Hepatocyte (in vitro differentiated cells): Measurements from ENCODE around the gene BCL11A.

Source experiments
- CTCF ChIP-seq: fragments of 200-600 bp; sonication (generic); IDR thresholded peaks from 2 replicates; pipeline ENCODE4 v1.5.1; 2016; ENCODE audit warnings: antibody characterized with exemption, mild to moderate bottlenecking; ENCODE audit not compliant: poor library complexity
- EZH2 ChIP-seq: fragments of 200-600 bp; sonication (generic); IDR thresholded peaks from 2 replicates; pipeline ENCODE4 v1.6.1; 2016; ENCODE audit warnings: antibody characterized with exemption, mild to moderate bottlenecking, borderline replicate concordance

- TF ChIP-seq CTCF (no peak), EZH2 (no peak)
Observed at GRCh38 chr2:60405271-60405919, 148.1 kb downstream of the BCL11A start.
